HL-60/S4 treated with retinoic acid at 250 ng/mL for 4 days and 3 days (cell line): ENCODE results near the gene KDM2A.

ENCODE experiments used
- in situ Hi-C: fragments of 300-500 bp; cut with MboI; formaldehyde crosslinking; loops from 2 replicates; pipeline ENCODE4 v1.7.0; 2022; ENCODE audit warnings: low sequenced_read_pairs

Gene KDM2A

GRCh38 chr11:67282155-67282875, 163.3 kb downstream of the KDM2A start:
- in situ Hi-C loops: no loop called here

- in situ Hi-C loops: no loop called here
These were observed 163.9 kb downstream of the KDM2A start for GRCh38 chr11:67282876-67283371.

GRCh38 chr11:67283481-67283963, 164.5 kb downstream of the KDM2A start:
- in situ Hi-C loops: no loop called here

GRCh38 chr11:67284811-67285540, 165.9 kb downstream of the KDM2A start:
- in situ Hi-C loops: no loop called here

- in situ Hi-C loops: no loop called here
These were observed 166.8 kb downstream of the KDM2A start for GRCh38 chr11:67285541-67286498.

- in situ Hi-C loops: no loop called here
These were observed 167.7 kb downstream of the KDM2A start for GRCh38 chr11:67286621-67287333.

- in situ Hi-C loops: no loop called here
These were observed 168.5 kb downstream of the KDM2A start for GRCh38 chr11:67287355-67288197.

GRCh38 chr11:67288198-67288451, 169.1 kb downstream of the KDM2A start:
- in situ Hi-C loops: no loop called here

GRCh38 chr11:67288452-67289225, 169.6 kb downstream of the KDM2A start:
- in situ Hi-C loops: no loop called here

GRCh38 chr11:67289226-67289650, 170.2 kb downstream of the KDM2A start, which contains the start of gene ANKRD13D:
ANKRD13D (plus strand) TSS chr11:67289303; CDS start chr11:67289461, 158 bp downstream.
- in situ Hi-C loops: no loop called here

GRCh38 chr11:67289651-67290479, 170.8 kb downstream of the KDM2A start:
- in situ Hi-C loops: no loop called here

GRCh38 chr11:67290801-67291200, 171.7 kb downstream of the KDM2A start:
- in situ Hi-C loops: no loop called here

GRCh38 chr11:67291481-67292381, 172.7 kb downstream of the KDM2A start:
- in situ Hi-C loops: no loop called here

GRCh38 chr11:67292671-67293070, 173.6 kb downstream of the KDM2A start:
- in situ Hi-C loops: no loop called here

GRCh38 chr11:67293090-67293489, 174.0 kb downstream of the KDM2A start:
- in situ Hi-C loops: no loop called here

GRCh38 chr11:67295846-67296245, 176.8 kb downstream of the KDM2A start:
- in situ Hi-C loops: no loop called here

GRCh38 chr11:67298786-67299185, 179.7 kb downstream of the KDM2A start:
- in situ Hi-C loops: no loop called here
